ENCODE measurements around the gene PPP1R15A.

DNA sequence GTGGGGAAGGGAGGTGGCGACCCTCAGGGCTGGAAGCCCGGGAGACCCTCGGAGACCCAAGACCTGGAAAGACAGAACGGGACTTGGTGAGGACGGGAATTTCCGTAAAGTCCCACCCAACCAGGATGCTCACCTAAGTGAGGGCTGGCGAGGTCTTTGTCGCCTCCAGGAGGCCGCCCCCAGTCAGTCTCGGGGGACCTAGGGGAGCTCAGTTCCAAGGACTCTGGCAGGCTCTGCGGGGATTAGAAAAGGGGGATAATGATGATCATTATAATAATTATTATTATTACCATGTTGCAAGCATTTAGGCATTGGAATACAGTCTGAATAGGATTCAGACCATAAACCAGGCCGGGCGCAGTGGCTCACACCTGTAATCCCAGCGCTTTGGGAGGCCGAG is 26.8 kb upstream of the PPP1R15A start:
- TF ChIP-seq, protein P1, sequence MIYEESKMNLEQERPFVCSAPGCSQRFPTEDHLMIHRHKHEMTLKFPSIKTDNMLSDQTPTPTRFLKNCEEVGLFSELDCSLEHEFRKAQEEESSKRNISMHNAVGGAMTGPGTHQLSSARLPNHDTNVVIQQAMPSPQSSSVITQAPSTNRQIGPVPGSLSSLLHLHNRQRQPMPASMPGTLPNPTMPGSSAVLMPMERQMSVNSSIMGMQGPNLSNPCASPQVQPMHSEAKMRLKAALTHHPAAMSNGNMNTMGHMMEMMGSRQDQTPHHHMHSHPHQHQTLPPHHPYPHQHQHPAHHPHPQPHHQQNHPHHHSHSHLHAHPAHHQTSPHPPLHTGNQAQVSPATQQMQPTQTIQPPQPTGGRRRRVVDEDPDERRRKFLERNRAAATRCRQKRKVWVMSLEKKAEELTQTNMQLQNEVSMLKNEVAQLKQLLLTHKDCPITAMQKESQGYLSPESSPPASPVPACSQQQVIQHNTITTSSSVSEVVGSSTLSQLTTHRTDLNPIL (CRISPR knock-in tag; IDR thresholded peaks at IDR 0.05; ENCODE audit: low read depth): no peak
- TF ChIP-seq ZNF70 (CRISPR knock-in tag; IDR thresholded peaks at IDR 0.05) (no peak), PPARA (CRISPR knock-in tag; IDR thresholded peaks at IDR 0.05; ENCODE audit: borderline replicate concordance) (no peak), POU6F1 (CRISPR knock-in tag; IDR thresholded peaks at IDR 0.05; ENCODE audit: borderline replicate concordance, low read depth) (no peak), ARNTL (CRISPR knock-in tag; IDR thresholded peaks at IDR 0.05; ENCODE audit: borderline replicate concordance, low read depth) (no peak), PATZ1 (CRISPR knock-in tag; IDR thresholded peaks at IDR 0.05; ENCODE audit: borderline replicate concordance) (no peak), ISL1 (CRISPR knock-in tag; IDR thresholded peaks at IDR 0.05) (no peak), RARB (CRISPR knock-in tag; IDR thresholded peaks at IDR 0.05) (no peak), ZNF565 (CRISPR knock-in tag; conservative IDR thresholded peaks at IDR 0.05; ENCODE audit: low read depth) (no peak), TCF4 (CRISPR knock-in tag; IDR thresholded peaks at IDR 0.05; ENCODE audit: borderline replicate concordance) (no peak), TOX (CRISPR knock-in tag; IDR thresholded peaks at IDR 0.05; ENCODE audit: borderline replicate concordance) (no peak), GLIS3 (CRISPR knock-in tag; IDR thresholded peaks at IDR 0.05) (no peak), ZFP30 (CRISPR knock-in tag; IDR thresholded peaks at IDR 0.05) (no peak), SNAI2 (CRISPR knock-in tag; IDR thresholded peaks at IDR 0.05) (no peak)

Measured in SK-N-SH treated with all-trans-retinoic acid at 6 μM for 48 hours (cell line).